IMR-90 (cell line): ENCODE results near the gene VPS26A. TPM values are rescaled to one million over a fixed set of nuclear protein-coding genes. Genes with fewer than 3 reads are reported as not detected.

Experiments
- ATAC-seq: fragments of 200-7000 bp; cut with Tn5 transposase; 2 replicates; pipeline ENCODE4 v1.9.1; 2020; ENCODE audit warnings: low read depth, mild to moderate bottlenecking, moderate library complexity
- BruUV-seq: library from RNA; stranded (reverse); fragments of 400-500 nt; replicated peaks from 2 replicates; lab custom pipeline; 2021; lab: Mats Ljungman, UMichigan
- CTCF ChIA-PET: fragments of 300-600 bp; formaldehyde crosslinking; extraction: SDS; loops from one replicate; lab custom pipeline; 2021; ENCODE audit warnings: antibody characterized with exemption; lab: Yijun Ruan, JAX
- POLR2A ChIA-PET: fragments of 300-600 bp; sonication (Branson Sonifier 250); formaldehyde crosslinking; loops from one replicate; lab custom pipeline; 2022; ENCODE audit warnings: antibody characterized with exemption; ENCODE audit not compliant: unreplicated experiment; lab: Charles Lee
- DNase-seq: peaks from one replicate; pipeline ENCODE4 v3.0.0; 2013
- H2AFZ ChIP-seq: replicated peaks from 2 replicates; pipeline ENCODE3; 2013; ENCODE audit warnings: low read length, mild to moderate bottlenecking; ENCODE audit not compliant: poor library complexity
- H2AK5ac ChIP-seq: 2 replicates; pipeline ENCODE4 v1.6.1; 2013; ENCODE audit warnings: low read depth, low read length, inconsistent platforms
- H2AK9ac ChIP-seq: replicated peaks from 2 replicates; pipeline ENCODE3; 2013; ENCODE audit warnings: mild to moderate bottlenecking, low read depth, low read length, moderate library complexity; ENCODE audit not compliant: poor library complexity
- H2BK120ac ChIP-seq: 2 replicates; pipeline ENCODE4 v1.6.1; 2013; ENCODE audit warnings: low read depth, low read length, inconsistent platforms
- H2BK15ac ChIP-seq: 3 replicates; pipeline ENCODE4 v1.6.1; 2013; ENCODE audit warnings: low read depth, low read length, inconsistent platforms
- H2BK20ac ChIP-seq: 2 replicates; pipeline ENCODE4 v1.6.1; 2013; ENCODE audit warnings: low read depth, mild to moderate bottlenecking, inconsistent platforms, low read length, moderate library complexity
- H2BK5ac ChIP-seq: 2 replicates; pipeline ENCODE4 v1.6.1; 2013; ENCODE audit warnings: mild to moderate bottlenecking, low read depth, low read length, inconsistent platforms; ENCODE audit not compliant: poor library complexity, severe bottlenecking
- H3K14ac ChIP-seq: replicated peaks from 2 replicates; pipeline ENCODE4 v1.6.1; 2013; ENCODE audit warnings: low read depth, low read length, inconsistent platforms
- H3K18ac ChIP-seq: 2 replicates; pipeline ENCODE4 v1.6.1; 2013; ENCODE audit warnings: low read depth, low read length, control low read depth
- H3K23ac ChIP-seq: 2 replicates; pipeline ENCODE4 v1.6.1; 2013; ENCODE audit warnings: low read depth, low read length, inconsistent platforms
- H3K27ac ChIP-seq: 2 replicates; pipeline ENCODE4 v1.5.1; 2013; ENCODE audit warnings: mild to moderate bottlenecking, control low read depth, low read length; ENCODE audit not compliant: insufficient read depth
- H3K27me3 ChIP-seq: 2 replicates; pipeline ENCODE4 v1.6.1; 2013; ENCODE audit warnings: low read length; ENCODE audit not compliant: control insufficient read depth, insufficient read depth
- H3K36me3 ChIP-seq: 2 replicates; pipeline ENCODE4 v1.6.1; 2013; ENCODE audit warnings: low read length, mixed read lengths; ENCODE audit not compliant: control insufficient read depth, insufficient read depth
- H3K4ac ChIP-seq: 2 replicates; pipeline ENCODE4 v1.6.1; 2013; ENCODE audit warnings: low read depth, low read length, inconsistent platforms
- H3K4me1 ChIP-seq: 2 replicates; pipeline ENCODE4 v1.6.1; 2013; ENCODE audit warnings: low read length, mixed read lengths; ENCODE audit not compliant: control insufficient read depth, insufficient read depth
- H3K4me2 ChIP-seq: 2 replicates; pipeline ENCODE4 v1.6.1; 2013; ENCODE audit warnings: low read depth, mild to moderate bottlenecking, control low read depth, low read length, moderate library complexity
- H3K4me3 ChIP-seq: 2 replicates; pipeline ENCODE4 v1.5.1; 2013; ENCODE audit warnings: low read depth, mild to moderate bottlenecking, control low read depth, low read length, moderate library complexity; ENCODE audit not compliant: insufficient read depth
- H3K56ac ChIP-seq: 2 replicates; pipeline ENCODE4 v1.6.1; 2013; ENCODE audit warnings: low read length, inconsistent platforms; ENCODE audit not compliant: insufficient read depth; ENCODE audit errors: extremely low read depth
- H3K79me1 ChIP-seq, 2 experiments: 2 replicates each; pipeline ENCODE4 v1.6.1; 2013; ENCODE audit warnings: low read length in 2 of 2, inconsistent platforms in 1 of 2, low read depth in 1 of 2
- H3K9ac ChIP-seq: 2 replicates; pipeline ENCODE4 v1.6.1; 2013; ENCODE audit warnings: low read depth, low read length, control low read depth
- H3K9me1 ChIP-seq: 2 replicates; pipeline ENCODE4 v1.6.1; 2013; ENCODE audit warnings: low read length, inconsistent platforms; ENCODE audit not compliant: insufficient read depth
- H3K9me3 ChIP-seq: 2 replicates; pipeline ENCODE4 v1.6.1; 2013; ENCODE audit warnings: low read length; ENCODE audit not compliant: control insufficient read depth, insufficient read depth
- H4K20me1 ChIP-seq: 2 replicates; pipeline ENCODE4 v1.6.1; 2013; ENCODE audit warnings: low read length, inconsistent platforms; ENCODE audit not compliant: insufficient read depth
- H4K5ac ChIP-seq: 2 replicates; pipeline ENCODE4 v1.6.1; 2013; ENCODE audit warnings: mild to moderate bottlenecking, low read depth, low read length, control low read depth
- H4K8ac ChIP-seq, 2 experiments: 2 replicates each; pipeline ENCODE4 v1.6.1; 2013; ENCODE audit warnings: low read depth in 2 of 2, low read length in 2 of 2, control low read depth in 1 of 2, inconsistent platforms in 1 of 2
- H4K91ac ChIP-seq: 2 replicates; pipeline ENCODE4 v1.6.1; 2013; ENCODE audit warnings: low read depth, low read length, inconsistent platforms; ENCODE audit not compliant: insufficient read depth
- BHLHE40 ChIP-seq: fragments of 150-350 bp; IDR thresholded peaks from 2 replicates; pipeline ENCODE4 v1.6.1; 2016; ENCODE audit warnings: mild to moderate bottlenecking, low read depth, low read length
- CEBPB ChIP-seq: IDR thresholded peaks from 2 replicates; pipeline ENCODE4 v1.6.1; 2012; ENCODE audit warnings: low read depth, low read length, improper control_type of control experiment
- MAFK ChIP-seq: IDR thresholded peaks from 2 replicates; pipeline ENCODE4 v1.6.1; 2012; ENCODE audit warnings: low read depth, low read length, improper control_type of control experiment
- MAZ ChIP-seq: IDR thresholded peaks from 2 replicates; pipeline ENCODE4 v1.6.1; 2012; ENCODE audit warnings: low read depth, mild to moderate bottlenecking, low read length, improper control_type of control experiment, moderate library complexity, borderline replicate concordance
- MXI1 ChIP-seq: IDR thresholded peaks from 2 replicates; pipeline ENCODE4 v1.6.1; 2012; ENCODE audit warnings: low read depth, mild to moderate bottlenecking, low read length, moderate library complexity, borderline replicate concordance
- RAD21 ChIP-seq: IDR thresholded peaks from 2 replicates; pipeline ENCODE4 v1.6.1; 2012; ENCODE audit warnings: low read length, improper control_type of control experiment
- WGBS, 2 experiments: methylation state at CpG; one replicate each; pipeline versions ENCODE4 v1.1.5 to v1.1.7; 2013; ENCODE audit warnings: missing lambda C conversion rate in 2 of 2; ENCODE audit not compliant: insufficient read length in 1 of 2; ENCODE audit errors: extremely low coverage in 2 of 2; 5-methylcytosine and 5-hydroxymethylcytosine counted together
- dilution Hi-C: fragments of 300-500 bp; cut with HindIII; formaldehyde crosslinking; loops from one replicate; pipeline ENCODE4 v1.14.3; 2018; ENCODE audit warnings: low sequenced_read_pairs; ENCODE audit not compliant: unreplicated experiment
- in situ Hi-C: fragments of 300-500 bp; cut with MboI; formaldehyde crosslinking; loops from 3 replicates; pipeline ENCODE4 v1.14.3; 2019; ENCODE audit warnings: low sequenced_read_pairs, inconsistent platforms, mixed read lengths
- intact Hi-C: fragments of 100-400 bp; cut with micrococcal nuclease; formaldehyde crosslinking; loops from 2 replicates; pipeline ENCODE4 v1.10.0; 2022
- polyA plus RNA-seq, 3 experiments: library from polyadenylated mRNA; depleted of rRNA; stranded (reverse); fragments of >200 nt; gene quantifications; 2 replicates each; pipeline ENCODE4 v1.2.3, GENCODE V29; 2012; ENCODE audit warnings: low replicate concordance in 1 of 3
- total RNA-seq: library from RNA; depleted of rRNA; stranded (reverse); fragments of >200 nt; gene quantifications from 2 replicates; pipeline ENCODE4 v1.2.3, GENCODE V29; 2012
- TF ChIP-seq, protein P1 (sequence below): fragments of 150-350 bp; IDR thresholded peaks from 2 replicates; pipeline ENCODE4 v1.6.1; 2016; ENCODE audit warnings: low read depth, mild to moderate bottlenecking, low read length, moderate library complexity, borderline replicate concordance
- TF ChIP-seq, protein P2 (sequence below): conservative IDR thresholded peaks from 2 replicates; pipeline ENCODE4 v1.5.1; 2012; ENCODE audit warnings: mild to moderate bottlenecking, low read depth, low read length, improper control_type of control experiment
- TF ChIP-seq, protein P3 (sequence below): fragments of 150-350 bp; IDR thresholded peaks from 2 replicates; pipeline ENCODE4 v1.6.1; 2017; ENCODE audit warnings: mild to moderate bottlenecking, antibody characterized with exemption, low read length, low read depth

The VPS26A gene
- total and polyA plus RNA-seq, 2 of the 4 experiments (the other 2 are of a cell fraction), result 7.2 to 18.7 TPM

DNA sequence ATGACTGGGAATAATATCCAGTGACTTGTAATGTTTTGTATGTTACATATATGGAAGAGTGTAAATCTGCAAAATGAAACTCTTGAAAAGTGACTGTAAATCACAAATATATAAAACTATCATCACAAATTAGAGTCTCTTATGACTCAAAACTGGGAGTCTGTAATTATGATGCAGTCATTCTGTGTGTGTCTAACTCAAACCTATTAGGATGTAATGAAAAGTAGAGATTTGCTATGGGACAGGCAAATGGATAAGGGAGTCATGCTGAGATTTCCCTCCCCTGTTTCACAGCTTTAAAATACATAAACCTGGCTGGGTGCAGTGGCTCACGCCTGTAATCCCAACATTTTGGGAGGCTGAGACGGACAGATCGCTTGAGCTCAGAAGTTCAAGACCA is 87.5 kb downstream of the VPS26A start:
- POLR2A ChIA-PET, result no interaction called here
- Histone ChIP-seq H3K36me3 (peaks cover 14% of the 10 kb centered on the region), H2BK20ac (no peak overlapping the region), H3K27me3 (no peaks in the 10 kb centered on the region), H3K4me1 (no peaks in the 10 kb centered on the region), H3K79me1 (no peaks in the 10 kb centered on the region), H2BK15ac (no peak overlapping the region), H4K5ac (no peak overlapping the region), H3K14ac (no peak overlapping the region), H2AFZ (no peak overlapping the region), H3K9ac (no peak overlapping the region), H2AK9ac (no peak overlapping the region), H2BK5ac (no peak overlapping the region), H3K18ac (no peak overlapping the region), H3K9me3 (no peaks in the 10 kb centered on the region), H3K23ac (no peak overlapping the region), H3K27ac (no peak overlapping the region), H4K91ac (no peak overlapping the region), H4K20me1 (no peaks in the 10 kb centered on the region), H4K8ac (no peak overlapping the region), H3K9me1 (no peaks in the 10 kb centered on the region), H3K4ac (no peak overlapping the region), H3K56ac (no peak overlapping the region), H3K4me3 (no peak overlapping the region), H3K4me2 (no peak overlapping the region), H2BK120ac (no peak overlapping the region), H2AK5ac (no peak overlapping the region)
- dilution Hi-C loops (no loop called here), in situ Hi-C loops (no loop called here), intact Hi-C loops (no loop called here)
- no TSS peak for BruUV-seq
- no peak for DNase-seq
- WGBS, 2 experiments, result no CpG with 5 or more reads among the region's 3 CpGs
- ATAC-seq, result no peak
- CTCF ChIA-PET, result no interaction called here
- TF ChIP-seq, protein P1, sequence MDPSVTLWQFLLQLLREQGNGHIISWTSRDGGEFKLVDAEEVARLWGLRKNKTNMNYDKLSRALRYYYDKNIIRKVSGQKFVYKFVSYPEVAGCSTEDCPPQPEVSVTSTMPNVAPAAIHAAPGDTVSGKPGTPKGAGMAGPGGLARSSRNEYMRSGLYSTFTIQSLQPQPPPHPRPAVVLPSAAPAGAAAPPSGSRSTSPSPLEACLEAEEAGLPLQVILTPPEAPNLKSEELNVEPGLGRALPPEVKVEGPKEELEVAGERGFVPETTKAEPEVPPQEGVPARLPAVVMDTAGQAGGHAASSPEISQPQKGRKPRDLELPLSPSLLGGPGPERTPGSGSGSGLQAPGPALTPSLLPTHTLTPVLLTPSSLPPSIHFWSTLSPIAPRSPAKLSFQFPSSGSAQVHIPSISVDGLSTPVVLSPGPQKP, result no peak
- TF ChIP-seq MXI1 (no peak), RAD21 (no peak), CEBPB (no peak), BHLHE40 (no peak), MAZ (no peak), MAFK (no peak)
- TF ChIP-seq, protein P2, sequence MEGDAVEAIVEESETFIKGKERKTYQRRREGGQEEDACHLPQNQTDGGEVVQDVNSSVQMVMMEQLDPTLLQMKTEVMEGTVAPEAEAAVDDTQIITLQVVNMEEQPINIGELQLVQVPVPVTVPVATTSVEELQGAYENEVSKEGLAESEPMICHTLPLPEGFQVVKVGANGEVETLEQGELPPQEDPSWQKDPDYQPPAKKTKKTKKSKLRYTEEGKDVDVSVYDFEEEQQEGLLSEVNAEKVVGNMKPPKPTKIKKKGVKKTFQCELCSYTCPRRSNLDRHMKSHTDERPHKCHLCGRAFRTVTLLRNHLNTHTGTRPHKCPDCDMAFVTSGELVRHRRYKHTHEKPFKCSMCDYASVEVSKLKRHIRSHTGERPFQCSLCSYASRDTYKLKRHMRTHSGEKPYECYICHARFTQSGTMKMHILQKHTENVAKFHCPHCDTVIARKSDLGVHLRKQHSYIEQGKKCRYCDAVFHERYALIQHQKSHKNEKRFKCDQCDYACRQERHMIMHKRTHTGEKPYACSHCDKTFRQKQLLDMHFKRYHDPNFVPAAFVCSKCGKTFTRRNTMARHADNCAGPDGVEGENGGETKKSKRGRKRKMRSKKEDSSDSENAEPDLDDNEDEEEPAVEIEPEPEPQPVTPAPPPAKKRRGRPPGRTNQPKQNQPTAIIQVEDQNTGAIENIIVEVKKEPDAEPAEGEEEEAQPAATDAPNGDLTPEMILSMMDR, result no peak
- TF ChIP-seq, protein P3, sequence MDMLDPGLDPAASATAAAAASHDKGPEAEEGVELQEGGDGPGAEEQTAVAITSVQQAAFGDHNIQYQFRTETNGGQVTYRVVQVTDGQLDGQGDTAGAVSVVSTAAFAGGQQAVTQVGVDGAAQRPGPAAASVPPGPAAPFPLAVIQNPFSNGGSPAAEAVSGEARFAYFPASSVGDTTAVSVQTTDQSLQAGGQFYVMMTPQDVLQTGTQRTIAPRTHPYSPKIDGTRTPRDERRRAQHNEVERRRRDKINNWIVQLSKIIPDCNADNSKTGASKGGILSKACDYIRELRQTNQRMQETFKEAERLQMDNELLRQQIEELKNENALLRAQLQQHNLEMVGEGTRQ, result no peak
